CD4-positive, alpha-beta T cell (primary cell): Measurements from ENCODE around the gene PNPLA1. TPM values are rescaled to one million over a fixed set of nuclear protein-coding genes. Genes with fewer than 3 reads are reported as not detected.

Experiments
- ATAC-seq: fragments of 200-7000 bp; cut with Tn5 transposase; one replicate; pipeline ENCODE4 v1.10.0; 2022; ENCODE audit warnings: mild to moderate bottlenecking; ENCODE audit not compliant: poor library complexity
- CTCF ChIA-PET: fragments of 350-600 bp; sonication (Branson Sonifier 250); formaldehyde crosslinking; loops from one replicate; lab custom pipeline; 2021; ENCODE audit warnings: antibody characterized with exemption, inconsistent platforms; lab: Charles Lee
- POLR2A ChIA-PET: fragments of 350-600 bp; sonication (Branson Sonifier 250); formaldehyde crosslinking; loops from one replicate; lab custom pipeline; 2021; ENCODE audit warnings: antibody characterized with exemption, inconsistent platforms; lab: Charles Lee
- DNase-seq, 14 experiments: peaks; one replicate each; pipeline ENCODE4 v3.0.0-alpha.2; 2013 to 2020; ENCODE audit warnings: mixed read lengths in 2 of 14
- H3K27ac ChIP-seq, 2 donors: one replicate each; pipeline versions ENCODE4 v1.5.1 to v1.7.0; 2013; ENCODE audit warnings: low read length in 2 of 2, low read depth in 1 of 2, mild to moderate bottlenecking in 1 of 2
- H3K27me3 ChIP-seq, 2 experiments: 1 replicate in 1 of 2; 2 replicates in 1 of 2; pipeline versions ENCODE4 v1.6.1 to v1.7.0; 2013; ENCODE audit warnings: low read length in 2 of 2, control low read depth in 1 of 2, mild to moderate bottlenecking in 1 of 2, moderate library complexity in 1 of 2; ENCODE audit not compliant: insufficient read depth in 2 of 2, control insufficient read depth in 1 of 2
- H3K36me3 ChIP-seq: one replicate; pipeline ENCODE4 v1.6.1; 2013; ENCODE audit warnings: low read length, control low read depth; ENCODE audit not compliant: insufficient read depth
- H3K4me1 ChIP-seq: one replicate; pipeline ENCODE4 v1.6.1; 2013; ENCODE audit warnings: low read length, control low read depth; ENCODE audit not compliant: insufficient read depth
- H3K4me3 ChIP-seq: one replicate; pipeline ENCODE4 v1.5.1; 2013; ENCODE audit warnings: mild to moderate bottlenecking, low read length, moderate library complexity
- H3K9me3 ChIP-seq, 2 experiments: 1 replicate in 1 of 2; 2 replicates in 1 of 2; pipeline versions ENCODE4 v1.6.1 to v1.7.0; 2013; ENCODE audit warnings: low read length in 2 of 2, mild to moderate bottlenecking in 2 of 2, control low read depth in 1 of 2, moderate library complexity in 1 of 2; ENCODE audit not compliant: control insufficient read depth in 1 of 2, insufficient read depth in 1 of 2
- H3K27ac Mint-ChIP-seq: one replicate; pipeline ENCODE4 v1.8.0; 2020; ENCODE audit warnings: mixed read lengths
- H3K27me3 Mint-ChIP-seq: one replicate; pipeline ENCODE4 v1.8.0; 2021; ENCODE audit warnings: mixed read lengths
- H3K36me3 Mint-ChIP-seq: one replicate; pipeline ENCODE4 v1.8.0; 2021; ENCODE audit warnings: low read depth, mixed read lengths
- H3K4me1 Mint-ChIP-seq: one replicate; pipeline ENCODE4 v1.8.0; 2021; ENCODE audit warnings: low read depth, mixed read lengths
- H3K4me3 Mint-ChIP-seq: one replicate; pipeline ENCODE4 v1.8.0; 2020; ENCODE audit warnings: mild to moderate bottlenecking, mixed read lengths
- H3K9me3 Mint-ChIP-seq: one replicate; pipeline ENCODE4 v1.8.0; 2020; ENCODE audit warnings: mixed read lengths
- CTCF ChIP-seq: fragments of 200-600 bp; IDR thresholded peaks from one replicate; pipeline ENCODE4 v1.8.0; 2022; ENCODE audit warnings: antibody characterized with exemption, mild to moderate bottlenecking
- intact Hi-C, 2 experiments: fragments of 100-400 bp; cut with DNase I in 1 of 2; cut with micrococcal nuclease in 1 of 2; formaldehyde crosslinking; loops; one replicate each; pipeline versions ENCODE4 v1.15.1 to v1.9.0; 2023 to 2025; cut with DNase I, micrococcal nuclease
- total RNA-seq, 174 experiments: library from RNA in 2 of 174; stranded (reverse) in 2 of 174; gene quantifications; one replicate each; pipeline ENCODE4 v1.2.3 and lab custom pipeline; 2021 to 2026

The PNPLA1 gene
- total RNA-seq, 2 experiments from 2014 or later, result 0.17 TPM; not detected in 1

GRCh38 chr6:36252005-36252404, 17.9 kb upstream of the PNPLA1 start:
- Histone ChIP-seq H3K4me1 (no peaks in the 10 kb centered on the region), H3K27ac (no peak overlapping the region), H3K9me3 (peaks cover 0 to 1% of the 10 kb centered on the region in 2 experiments), H3K4me3 (no peak overlapping the region), H3K36me3 (no peaks in the 10 kb centered on the region), H3K27me3 (no peaks in the 10 kb centered on the region)
- ChIA-PET POLR2A (no interaction called here), CTCF (no interaction called here)
- intact Hi-C loops, result no loop called here
- H3K27ac Mint-ChIP-seq, result no peak overlapping the region
- H3K9me3 Mint-ChIP-seq, result no peaks in the 10 kb centered on the region
- no peaks in the 10 kb centered on the region for H3K4me1 Mint-ChIP-seq
- no peaks in the 10 kb centered on the region for H3K27me3 Mint-ChIP-seq
- DNase-seq, result no peak
- no peak for TF ChIP-seq CTCF
- no peak overlapping the region for H3K4me3 Mint-ChIP-seq
- H3K36me3 Mint-ChIP-seq, result no peaks in the 10 kb centered on the region
- ATAC-seq, result no peak

DNA sequence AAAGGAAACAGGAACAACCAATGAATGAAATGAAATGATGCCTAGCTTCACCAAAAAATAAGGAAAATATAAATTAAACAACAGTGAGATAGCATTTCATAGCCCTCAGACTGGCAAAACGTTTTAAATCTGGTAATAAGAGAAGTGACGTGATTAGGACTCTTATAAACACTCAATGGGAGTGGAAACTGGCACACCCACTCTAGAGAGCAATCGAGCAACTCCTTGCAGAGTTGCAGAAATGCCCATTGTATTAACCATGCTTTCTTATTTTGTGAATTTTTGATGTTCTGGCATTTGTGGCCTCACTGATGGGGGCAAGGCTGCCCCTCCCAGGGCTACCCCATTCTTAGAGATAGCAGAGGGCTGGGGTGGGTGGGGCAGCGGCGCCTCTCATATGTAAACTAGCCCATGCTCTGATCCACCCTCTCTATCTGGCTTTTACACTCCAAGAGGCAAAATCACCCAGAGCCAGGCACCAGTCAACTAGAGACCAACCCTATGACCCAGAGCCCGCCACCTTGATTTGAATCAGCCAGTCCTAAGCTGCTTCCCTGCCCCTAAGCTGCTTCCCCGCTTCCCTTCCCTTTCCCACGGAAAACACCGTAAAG, 6.4 kb upstream of the PNPLA1 start:
- no peak overlapping the region for H3K4me3 ChIP-seq
- no peaks in the 10 kb centered on the region for H3K4me1 ChIP-seq
- no peaks in the 10 kb centered on the region for H3K27me3 ChIP-seq
- H3K27ac Mint-ChIP-seq, result no peak overlapping the region
- H3K36me3 Mint-ChIP-seq, result no peaks in the 10 kb centered on the region
- TF ChIP-seq CTCF, result no peak
- H3K36me3 ChIP-seq, result no peaks in the 10 kb centered on the region
- ChIA-PET CTCF (no interaction called here), POLR2A (no interaction called here)
- no peaks in the 10 kb centered on the region for H3K9me3 Mint-ChIP-seq
- DNase-seq (no peak), ATAC-seq (no peak)
- H3K4me1 Mint-ChIP-seq, result no peaks in the 10 kb centered on the region
- peaks cover 17% of the 10 kb centered on the region for H3K27me3 Mint-ChIP-seq
- intact Hi-C loops, result no loop called here
- peaks cover 0 to 8% of the 10 kb centered on the region in 2 experiments for H3K9me3 ChIP-seq
- H3K27ac ChIP-seq, result no peak overlapping the region
- no peak overlapping the region for H3K4me3 Mint-ChIP-seq

GRCh38 chr6:36265744-36266143, 4.1 kb upstream of the PNPLA1 start:
- H3K36me3 ChIP-seq, result no peaks in the 10 kb centered on the region
- ChIA-PET POLR2A (no interaction called here), CTCF (interaction anchor here (1.2 kb wide), 1 partner anchor 75 kb away, joined by 3 read pairs; no protein-coding TSS in a partner anchor)
- H3K9me3 Mint-ChIP-seq, result no peaks in the 10 kb centered on the region
- intact Hi-C loops, result no loop called here
- DNase-seq (no peak), ATAC-seq (no peak)
- H3K4me1 Mint-ChIP-seq, result no peaks in the 10 kb centered on the region
- H3K36me3 Mint-ChIP-seq, result no peaks in the 10 kb centered on the region
- peaks cover 22% of the 10 kb centered on the region for H3K27me3 Mint-ChIP-seq
- peaks cover 0 to 8% of the 10 kb centered on the region in 2 experiments for H3K9me3 ChIP-seq
- TF ChIP-seq CTCF, result no peak
- no peak overlapping the region for H3K27ac ChIP-seq
- no peak overlapping the region for H3K4me3 Mint-ChIP-seq
- H3K27me3 ChIP-seq, result peaks cover 0 to 3% of the 10 kb centered on the region in 2 experiments
- H3K4me1 ChIP-seq, result no peaks in the 10 kb centered on the region
- H3K27ac Mint-ChIP-seq, result no peak overlapping the region
- H3K4me3 ChIP-seq, result no peak overlapping the region
